Upper lobe of left lung (tissue), 4 donors: ENCODE data around the gene XRN2.

ENCODE experiments used
- EP300 ChIP-seq, 4 donors: sonication (generic); formaldehyde crosslinking; IDR thresholded peaks; one replicate each; pipeline ENCODE4 v1.5.1; 2017; ENCODE audit warnings: antibody characterized with exemption in 4 of 4, control low read depth in 2 of 4
- POLR2A ChIP-seq, 4 donors: fragments of 450-650 bp; IDR thresholded peaks; one replicate each; pipeline ENCODE4 v1.5.1; 2016 to 2017; ENCODE audit warnings: antibody characterized with exemption in 4 of 4, mild to moderate bottlenecking in 2 of 4
- POLR2AphosphoS5 ChIP-seq, 2 donors: sonication (generic); formaldehyde crosslinking; IDR thresholded peaks; one replicate each; pipeline ENCODE4 v1.5.1; 2017; ENCODE audit warnings: antibody characterized with exemption in 2 of 2
- TF ChIP-seq, protein P1 (sequence below), 6 experiments: fragments of 450-650 bp in 4 of 6; fragments of 200-600 bp in 2 of 6; sonication (generic) in 2 of 6; IDR thresholded peaks; one replicate each; pipeline ENCODE4 v1.5.1; 2016 to 2019; ENCODE audit warnings: antibody characterized with exemption in 6 of 6

DNA sequence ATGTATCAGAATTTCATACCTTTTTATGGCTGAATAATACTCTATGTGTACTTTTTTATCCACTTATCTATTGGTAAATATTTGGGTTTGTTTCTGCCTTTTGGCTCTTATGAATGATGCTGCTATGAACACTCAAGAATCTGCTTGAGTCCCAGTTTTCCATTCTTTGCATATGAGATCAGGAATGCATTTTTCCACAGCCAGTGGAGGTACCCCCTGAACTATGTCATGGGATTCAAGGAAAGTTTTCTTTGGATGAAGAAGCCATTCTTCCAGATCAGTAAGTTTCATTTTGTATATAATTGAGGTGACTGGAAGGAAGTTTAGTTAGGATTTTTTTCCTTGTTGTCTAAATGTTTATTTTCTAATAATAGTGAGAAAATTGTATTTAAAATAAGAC lies 53.3 kb downstream of the XRN2 start:
- no peak for TF ChIP-seq POLR2AphosphoS5 (IDR thresholded peaks at IDR 0.05)
- TF ChIP-seq EP300 (IDR thresholded peaks at IDR 0.05), result no peak
- TF ChIP-seq, protein P1, sequence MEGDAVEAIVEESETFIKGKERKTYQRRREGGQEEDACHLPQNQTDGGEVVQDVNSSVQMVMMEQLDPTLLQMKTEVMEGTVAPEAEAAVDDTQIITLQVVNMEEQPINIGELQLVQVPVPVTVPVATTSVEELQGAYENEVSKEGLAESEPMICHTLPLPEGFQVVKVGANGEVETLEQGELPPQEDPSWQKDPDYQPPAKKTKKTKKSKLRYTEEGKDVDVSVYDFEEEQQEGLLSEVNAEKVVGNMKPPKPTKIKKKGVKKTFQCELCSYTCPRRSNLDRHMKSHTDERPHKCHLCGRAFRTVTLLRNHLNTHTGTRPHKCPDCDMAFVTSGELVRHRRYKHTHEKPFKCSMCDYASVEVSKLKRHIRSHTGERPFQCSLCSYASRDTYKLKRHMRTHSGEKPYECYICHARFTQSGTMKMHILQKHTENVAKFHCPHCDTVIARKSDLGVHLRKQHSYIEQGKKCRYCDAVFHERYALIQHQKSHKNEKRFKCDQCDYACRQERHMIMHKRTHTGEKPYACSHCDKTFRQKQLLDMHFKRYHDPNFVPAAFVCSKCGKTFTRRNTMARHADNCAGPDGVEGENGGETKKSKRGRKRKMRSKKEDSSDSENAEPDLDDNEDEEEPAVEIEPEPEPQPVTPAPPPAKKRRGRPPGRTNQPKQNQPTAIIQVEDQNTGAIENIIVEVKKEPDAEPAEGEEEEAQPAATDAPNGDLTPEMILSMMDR (IDR thresholded peaks at IDR 0.05), result no peak
- TF ChIP-seq POLR2A (IDR thresholded peaks at IDR 0.05), result no peak
